ENCODE data around the gene TMUB2.
A peak's percentile ranks its signal among the peaks of the same experiment; 100 is the strongest.

The TMUB2 gene

DNA sequence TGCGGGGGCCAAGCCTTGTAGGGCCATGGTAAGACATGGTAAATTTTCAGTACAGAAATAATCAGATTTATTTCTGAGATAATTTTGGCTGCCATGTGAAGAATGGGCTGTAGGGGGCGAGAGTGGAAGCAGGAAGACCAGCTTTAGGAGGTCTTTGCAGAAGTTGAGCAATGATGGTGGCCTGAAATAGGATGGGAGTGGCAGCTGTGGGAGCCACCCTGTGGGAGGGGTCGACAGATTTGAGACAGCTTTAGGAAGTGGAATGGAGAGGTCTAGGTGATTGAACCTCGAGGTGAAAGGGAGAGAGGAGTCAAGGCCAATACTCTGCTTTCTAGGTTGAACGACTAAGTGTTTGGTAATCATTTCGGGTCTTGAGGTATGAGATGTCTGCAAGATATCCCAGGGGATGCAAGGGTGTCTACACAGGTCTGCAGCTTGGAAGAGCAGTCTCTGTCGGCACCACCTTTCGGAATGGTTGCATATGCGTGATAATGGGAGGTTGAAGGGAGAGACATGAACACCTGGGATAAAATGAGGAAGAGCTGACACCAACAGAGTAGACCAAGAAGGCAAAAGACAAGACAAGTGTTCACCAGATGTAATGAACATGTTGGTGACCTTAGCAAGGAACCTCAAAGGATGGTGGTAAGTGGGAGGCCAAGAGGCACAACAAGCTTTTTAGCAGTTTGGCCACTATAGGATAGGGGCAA is 17.1 kb downstream of the TMUB2 start:
- peak; percentile 61 for DNase-seq

DNA sequence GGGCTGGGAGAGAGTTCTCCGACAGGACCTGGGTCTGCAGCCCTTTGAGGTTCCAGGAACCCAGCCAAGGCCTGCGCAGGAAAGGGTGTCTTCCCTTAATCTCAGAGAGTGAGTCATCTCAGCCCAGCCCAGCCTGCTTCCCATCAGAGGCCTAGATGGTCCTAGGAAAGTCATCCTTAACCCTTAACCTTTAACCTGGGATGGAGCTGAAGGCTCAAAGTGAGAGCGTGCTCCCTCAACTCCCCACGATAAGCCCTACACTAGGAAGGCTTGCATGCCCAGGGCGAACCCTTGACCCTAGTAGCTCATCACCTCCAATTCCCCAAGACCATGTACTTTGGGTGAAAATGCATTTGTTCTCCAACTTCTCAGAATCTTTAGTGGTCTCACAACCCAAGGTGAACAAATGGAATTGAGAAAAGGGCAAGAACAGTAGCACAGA is 17.7 kb downstream of the TMUB2 start:
- no peak for DNase-seq

GRCh38 chr17:44205962-44206824 is 19.4 kb downstream of the TMUB2 start:
- DNase-seq, result no peak

- DNase-seq, result no peak
Observed at GRCh38 chr17:44206825-44207155, 20.0 kb downstream of the TMUB2 start.

- no peak for DNase-seq
Observed at GRCh38 chr17:44207319-44207718, 20.5 kb downstream of the TMUB2 start.

DNA sequence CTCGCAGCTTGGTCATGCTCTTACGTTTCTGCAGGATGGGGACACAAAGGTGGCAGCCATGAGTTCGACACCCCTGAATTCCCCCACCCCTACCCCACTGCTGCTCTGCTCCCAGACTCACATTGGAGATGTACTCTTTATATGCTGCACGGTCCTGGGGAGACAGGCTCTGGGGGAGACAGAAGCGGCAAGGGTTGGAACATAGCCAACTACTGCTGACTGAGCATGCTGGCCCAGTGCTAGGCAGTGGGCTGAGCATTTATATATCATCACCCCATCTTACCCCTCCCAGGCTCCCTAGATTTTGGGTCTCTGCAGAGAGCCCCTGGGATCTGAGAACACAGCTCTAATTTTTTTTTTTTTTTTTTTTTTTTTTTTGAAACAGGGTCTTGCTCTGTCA is 21.0 kb downstream of the TMUB2 start:
- DNase-seq, result no peak

- DNase-seq, result no peak
Observed at GRCh38 chr17:44209786-44210341, 23.1 kb downstream of the TMUB2 start.

DNA sequence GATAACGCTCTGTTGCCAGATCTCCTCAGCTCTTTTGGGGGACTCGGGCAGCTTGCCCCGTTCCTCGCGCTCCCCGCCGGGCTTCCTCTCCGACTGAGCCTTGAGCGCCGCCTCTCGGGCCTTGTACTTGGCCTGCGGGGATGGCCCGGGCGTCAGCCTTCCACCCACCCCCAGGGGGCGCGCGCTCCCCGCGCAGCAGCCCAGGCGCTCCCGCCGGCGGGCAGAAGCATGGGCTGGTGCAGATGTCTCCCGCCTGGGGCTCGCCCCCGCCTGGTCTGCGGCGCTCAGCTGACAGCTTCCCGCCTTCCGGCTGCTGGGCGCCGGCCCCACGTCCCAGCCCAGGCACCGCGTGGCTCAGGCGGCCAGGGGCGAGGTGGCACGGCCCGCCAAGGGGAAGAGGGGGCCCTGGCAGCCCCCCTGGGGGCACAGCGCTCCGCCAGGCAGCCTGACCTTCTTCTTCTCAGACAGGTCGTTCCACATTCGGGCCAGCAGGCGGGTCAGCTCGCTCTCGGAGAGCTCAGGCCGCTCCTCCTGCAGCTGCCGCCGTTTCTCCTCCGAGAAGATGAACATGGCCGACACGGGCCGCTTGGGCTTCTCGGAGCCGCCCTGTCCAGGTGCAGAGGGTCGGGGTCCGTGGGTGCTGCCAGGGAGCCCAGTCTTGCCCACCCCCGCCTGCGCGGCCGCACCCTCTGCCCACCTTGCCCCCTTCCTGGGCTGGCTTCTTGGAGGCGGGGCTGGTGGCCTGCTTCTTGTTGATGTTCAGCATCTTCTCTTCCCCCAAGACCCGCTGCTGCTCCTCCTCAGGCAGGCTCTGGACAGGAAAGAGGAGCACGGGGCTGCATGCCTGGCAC is 23.8 kb downstream of the TMUB2 start:
- DNase-seq, result no peak

GRCh38 chr17:44211281-44212265 is 24.8 kb downstream of the TMUB2 start:
- DNase-seq, result no peak

GRCh38 chr17:44212507-44213402 is 26.0 kb downstream of the TMUB2 start:
- no peak for DNase-seq

DNA sequence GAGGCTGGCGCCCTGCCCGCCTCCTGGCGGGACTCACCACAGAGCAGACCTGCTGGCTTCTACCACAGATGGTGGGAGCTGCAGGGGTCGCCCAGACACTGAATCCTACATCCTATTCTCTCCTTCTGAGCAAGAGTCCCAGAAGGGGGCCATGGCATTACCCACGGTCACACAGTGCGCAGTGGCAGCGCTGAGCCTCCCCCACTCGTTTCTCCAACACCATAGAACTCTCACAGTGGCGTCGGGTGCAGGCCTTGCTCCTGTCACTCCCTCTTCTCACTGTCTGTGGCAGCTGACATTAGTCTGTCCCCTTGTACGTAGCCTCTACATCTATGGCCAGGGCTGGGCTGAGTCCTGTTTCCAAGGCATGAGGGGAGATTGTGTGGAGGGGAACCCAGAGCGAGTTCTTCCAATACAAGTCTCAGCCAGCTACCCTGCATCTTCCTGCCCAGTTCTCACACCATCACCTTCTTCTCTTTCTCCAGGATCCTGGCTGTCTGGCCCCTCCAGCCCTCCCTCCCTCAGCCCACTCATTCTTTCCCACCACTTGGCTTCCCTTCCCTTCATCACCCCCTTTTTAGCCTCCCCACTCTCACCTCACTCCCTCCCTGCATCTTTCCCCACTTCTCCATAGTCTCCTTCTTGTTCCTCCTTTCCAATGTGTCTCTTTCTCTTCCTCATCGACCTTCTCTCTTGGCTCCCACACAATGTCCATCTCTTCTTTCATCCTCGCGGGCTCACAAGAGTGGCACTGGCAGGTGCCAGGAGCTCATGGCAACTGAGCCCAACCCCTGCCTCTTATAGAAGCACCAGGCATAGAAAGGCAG is 26.8 kb downstream of the TMUB2 start:
- no peak for DNase-seq

DNA sequence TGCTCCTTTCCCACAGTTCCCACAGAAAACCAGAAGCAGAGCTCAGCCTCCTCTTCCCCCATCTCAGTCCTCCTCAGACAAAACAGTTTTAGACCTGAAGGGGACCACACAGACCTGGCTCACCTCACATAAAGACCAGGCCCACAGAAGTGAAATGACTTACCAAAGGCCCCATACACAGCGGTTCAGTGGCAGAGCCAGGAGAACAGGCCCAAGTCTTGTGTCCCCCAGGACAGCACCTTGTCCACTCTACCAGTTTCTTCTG is 27.4 kb downstream of the TMUB2 start:
- no peak for DNase-seq

DNA sequence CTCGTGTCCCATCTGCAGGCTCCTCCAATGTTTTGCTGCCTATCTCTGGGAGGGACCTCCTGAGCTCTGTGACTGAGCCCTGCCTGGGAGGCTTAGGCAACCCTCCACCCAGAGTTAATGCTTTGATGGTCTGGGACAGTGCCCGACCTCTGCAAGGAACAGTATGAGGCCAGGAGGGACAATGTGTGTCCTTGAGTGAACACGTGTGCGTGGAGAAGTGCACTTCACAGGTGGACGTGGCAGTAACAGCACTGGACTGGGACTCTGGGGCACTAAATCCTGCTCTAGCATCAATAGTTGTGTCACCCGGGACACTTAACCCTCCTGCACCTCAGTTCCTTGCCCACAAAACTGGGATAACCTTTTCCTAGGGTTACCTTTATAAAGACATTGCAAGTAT is 28.1 kb downstream of the TMUB2 start:
- no peak for DNase-seq

DNA sequence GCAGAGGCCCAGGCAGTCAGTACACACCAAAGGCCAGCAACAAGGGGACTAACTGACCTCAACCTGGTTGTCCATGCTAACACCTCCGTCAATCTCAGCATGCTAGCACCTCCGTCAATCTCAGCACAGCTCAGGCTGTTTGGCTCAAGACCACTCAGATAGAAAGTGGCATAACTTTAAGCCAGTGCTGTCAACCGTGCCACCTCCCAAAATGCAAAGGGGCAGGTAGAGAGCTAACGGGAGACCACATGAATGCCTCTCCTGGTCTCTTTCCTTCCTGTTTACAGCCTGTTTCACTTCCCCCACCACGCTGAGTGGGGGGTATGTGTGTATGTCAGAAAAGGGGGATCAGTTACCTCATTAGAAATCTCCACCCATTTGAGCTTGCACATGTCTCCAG is 29.4 kb downstream of the TMUB2 start:
- no peak for DNase-seq

DNA sequence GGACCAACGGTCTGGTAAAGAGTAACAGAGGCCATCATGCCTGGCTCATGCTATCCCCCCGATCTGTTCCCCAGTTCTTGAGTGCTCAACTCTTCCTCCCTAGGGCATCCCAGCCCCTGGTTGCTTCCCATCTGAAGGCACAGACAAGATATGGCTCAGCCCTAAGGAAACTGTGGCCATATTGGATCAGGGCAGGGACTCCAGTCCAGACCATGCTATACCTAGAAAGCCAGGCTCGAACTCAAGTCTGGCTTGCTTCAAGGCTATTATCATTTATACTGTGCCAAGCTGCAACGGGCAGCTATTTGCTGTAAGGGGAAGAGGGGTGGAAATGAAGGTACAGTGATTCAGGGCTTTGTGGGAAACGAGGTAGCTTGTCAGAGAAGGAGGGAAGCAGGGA is 29.9 kb downstream of the TMUB2 start:
- no peak for DNase-seq

- DNase-seq, result no peak
Observed at GRCh38 chr17:44217738-44218343, 31.1 kb downstream of the TMUB2 start.

- peak; percentile 75 for DNase-seq
Observed at GRCh38 chr17:44218344-44219107, 31.8 kb downstream of the TMUB2 start.

GRCh38 chr17:44219108-44219615 is 32.4 kb downstream of the TMUB2 start:
- no peak for DNase-seq
